Rectal smooth muscle tissue (tissue), 1 donor: ENCODE results near the gene RIC8A.
A peak's percentile ranks its signal among the peaks of the same experiment; 100 is the strongest.
"Not testable (repeated sequence)": the region's sequence is repeated elsewhere in the genome, so short reads cannot be mapped to it uniquely, and the experiment has no call there.

ENCODE experiments used
- H3K27ac ChIP-seq: one replicate; pipeline ENCODE4 v1.7.0; 2013; ENCODE audit warnings: low read depth, low read length, inconsistent platforms
- H3K27me3 ChIP-seq: one replicate; pipeline ENCODE4 v1.7.0; 2013; ENCODE audit warnings: low read length; ENCODE audit not compliant: control insufficient read depth, insufficient read depth
- H3K36me3 ChIP-seq: one replicate; pipeline ENCODE4 v1.7.0; 2013; ENCODE audit warnings: low read length; ENCODE audit not compliant: control insufficient read depth, insufficient read depth
- H3K4me1 ChIP-seq: one replicate; pipeline ENCODE4 v1.7.0; 2013; ENCODE audit warnings: low read length; ENCODE audit not compliant: control insufficient read depth, insufficient read depth
- H3K4me3 ChIP-seq: one replicate; pipeline ENCODE4 v1.7.0; 2013; ENCODE audit warnings: low read length
- H3K9ac ChIP-seq: one replicate; pipeline ENCODE4 v1.7.0; 2013; ENCODE audit warnings: low read length

Gene RIC8A

GRCh38 chr11:227824-228379, 20.4 kb downstream of the RIC8A start:
- no peak overlapping the region for H3K4me3 ChIP-seq
- no peaks in the 10 kb centered on the region for H3K4me1 ChIP-seq
- peaks cover 9% of the 10 kb centered on the region for H3K36me3 ChIP-seq
- no peaks in the 10 kb centered on the region for H3K27me3 ChIP-seq
- H3K9ac ChIP-seq, result no peak overlapping the region
- H3K27ac ChIP-seq, result no peak overlapping the region

GRCh38 chr11:230431-230830, 22.9 kb downstream of the RIC8A start:
- no peaks in the 10 kb centered on the region for H3K27me3 ChIP-seq
- peaks cover 8% of the 10 kb centered on the region for H3K36me3 ChIP-seq
- peaks cover 2% of the 10 kb centered on the region for H3K4me1 ChIP-seq
- no peak overlapping the region for H3K9ac ChIP-seq
- no peak overlapping the region for H3K4me3 ChIP-seq
- no peak overlapping the region for H3K27ac ChIP-seq

GRCh38 chr11:232783-233565, 25.5 kb downstream of the RIC8A start:
- no peaks in the 10 kb centered on the region for H3K27me3 ChIP-seq
- H3K36me3 ChIP-seq, result peaks cover 8% of the 10 kb centered on the region
- no peak overlapping the region for H3K4me3 ChIP-seq
- H3K27ac ChIP-seq, result no peak overlapping the region
- peaks cover 8% of the 10 kb centered on the region for H3K4me1 ChIP-seq
- H3K9ac ChIP-seq, result no peak overlapping the region

- peak overlapping the region; percentile 88 for H3K9ac ChIP-seq
- H3K27me3 ChIP-seq, result no peaks in the 10 kb centered on the region
- no peak overlapping the region for H3K27ac ChIP-seq
- H3K4me1 ChIP-seq, result peaks cover 8% of the 10 kb centered on the region
- H3K4me3 ChIP-seq, result peak overlapping the region; percentile 98
- peaks cover 10% of the 10 kb centered on the region for H3K36me3 ChIP-seq
Observed at GRCh38 chr11:235180-235579, 27.7 kb downstream of the RIC8A start.

GRCh38 chr11:235609-235996, 28.1 kb downstream of the RIC8A start:
- peaks cover 8% of the 10 kb centered on the region for H3K4me1 ChIP-seq
- peaks cover 10% of the 10 kb centered on the region for H3K36me3 ChIP-seq
- peak overlapping the region; percentile 88 for H3K9ac ChIP-seq
- no peaks in the 10 kb centered on the region for H3K27me3 ChIP-seq
- peak overlapping the region; percentile 95 for H3K27ac ChIP-seq
- H3K4me3 ChIP-seq, result peak overlapping the region; percentile 98

- Histone ChIP-seq H3K36me3 (peaks cover 10% of the 10 kb centered on the region), H3K4me3 (peak within 1 kb of the TSS; percentile 98), H3K27me3 (no peaks in the 10 kb centered on the region), H3K4me1 (peaks cover 8% of the 10 kb centered on the region), H3K9ac (peak within 1 kb of the TSS; percentile 88), H3K27ac (peak within 1 kb of the TSS; percentile 97)
Observed at GRCh38 chr11:235997-236773, 28.7 kb downstream of the RIC8A start, which contains the start of gene SIRT3. TSS of gene SIRT3 (minus strand) at chr11:236342. CDS start at chr11:236328, 14 bp downstream.

GRCh38 chr11:236774-237767, 29.6 kb downstream of the RIC8A start, which contains the start of gene PSMD13:
TSS of gene PSMD13 (plus strand) at chr11:236976. CDS start at chr11:237050, 74 bp downstream.
- no peaks in the 10 kb centered on the region for H3K27me3 ChIP-seq
- peak within 1 kb of the TSS; percentile 88 for H3K9ac ChIP-seq
- H3K36me3 ChIP-seq, result peaks cover 15% of the 10 kb centered on the region
- H3K4me3 ChIP-seq, result peak within 1 kb of the TSS; percentile 98
- peaks cover 8% of the 10 kb centered on the region for H3K4me1 ChIP-seq
- H3K27ac ChIP-seq, result peak within 1 kb of the TSS; percentile 97

GRCh38 chr11:238346-238745, 30.8 kb downstream of the RIC8A start:
- not testable (repeated sequence) for H3K27me3 ChIP-seq, H3K4me3 ChIP-seq, H3K4me1 ChIP-seq, H3K9ac ChIP-seq, H3K27ac ChIP-seq
- peaks cover 12% of the 10 kb centered on the region for H3K36me3 ChIP-seq

- Histone ChIP-seq H3K9ac (no peak overlapping the region), H3K27ac (no peak overlapping the region), H3K36me3 (peaks cover 17% of the 10 kb centered on the region), H3K27me3 (no peaks in the 10 kb centered on the region), H3K4me3 (no peak overlapping the region), H3K4me1 (peaks cover 7% of the 10 kb centered on the region)
Observed at GRCh38 chr11:240315-240714, 32.8 kb downstream of the RIC8A start.

- Histone ChIP-seq H3K9ac (no peak overlapping the region), H3K4me1 (peaks cover 2% of the 10 kb centered on the region), H3K36me3 (peaks cover 25% of the 10 kb centered on the region), H3K4me3 (no peak overlapping the region), H3K27me3 (no peaks in the 10 kb centered on the region), H3K27ac (no peak overlapping the region)
Observed at GRCh38 chr11:241634-242033, 34.1 kb downstream of the RIC8A start.

- H3K36me3 ChIP-seq, result peaks cover 43% of the 10 kb centered on the region
- H3K27me3 ChIP-seq, result no peaks in the 10 kb centered on the region
- H3K4me3 ChIP-seq, result no peak overlapping the region
- no peak overlapping the region for H3K27ac ChIP-seq
- no peak overlapping the region for H3K9ac ChIP-seq
- no peaks in the 10 kb centered on the region for H3K4me1 ChIP-seq
Observed at GRCh38 chr11:244376-244775, 36.9 kb downstream of the RIC8A start.
